HepG2 (cell line): ENCODE data around the gene IMPDH1. TPM values are rescaled to one million over a fixed set of nuclear protein-coding genes. Genes with fewer than 3 reads are reported as not detected.

Source experiments
- AFF4 ChIP-seq: sonication (generic); formaldehyde crosslinking; IDR thresholded peaks from 2 replicates; pipeline ENCODE4 v1.4.0; 2020; ENCODE audit warnings: missing genetic modification reagents
- CREM ChIP-seq, 2 experiments: sonication (generic) in 1 of 2; formaldehyde crosslinking in 1 of 2; IDR thresholded peaks; 2 replicates each; pipeline versions ENCODE4 v1.4.0 to v1.6.1; 2016 to 2020; ENCODE audit warnings: antibody characterized with exemption in 1 of 2, mild to moderate bottlenecking in 1 of 2, missing genetic modification reagents in 1 of 2
- ETS1 ChIP-seq: sonication (generic); formaldehyde crosslinking; IDR thresholded peaks from 2 replicates; pipeline ENCODE4 v1.4.0; 2020; ENCODE audit warnings: missing genetic modification reagents
- FLYWCH1 ChIP-seq: sonication (generic); formaldehyde crosslinking; IDR thresholded peaks from 2 replicates; pipeline ENCODE4 v1.8.1; 2023; ENCODE audit warnings: mild to moderate bottlenecking, missing genetic modification reagents
- KIAA2018 ChIP-seq: sonication (generic); formaldehyde crosslinking; IDR thresholded peaks from 2 replicates; pipeline ENCODE4 v1.5.0; 2020; ENCODE audit warnings: mild to moderate bottlenecking, missing genetic modification reagents, borderline replicate concordance
- KLF12 ChIP-seq: sonication (generic); formaldehyde crosslinking; IDR thresholded peaks from 2 replicates; pipeline ENCODE4 v1.4.0; 2020; ENCODE audit warnings: missing genetic modification reagents, borderline replicate concordance
- NFIB ChIP-seq: sonication (generic); formaldehyde crosslinking; IDR thresholded peaks from 2 replicates; pipeline ENCODE4 v1.9.0; 2021; ENCODE audit warnings: missing genetic modification reagents, mild to moderate bottlenecking, borderline replicate concordance
- NFIC ChIP-seq: IDR thresholded peaks from 2 replicates; pipeline ENCODE4 v1.6.1; 2012; ENCODE audit warnings: mild to moderate bottlenecking, low read length, inconsistent platforms
- NFKBIZ ChIP-seq: IDR thresholded peaks from 2 replicates; pipeline ENCODE4 v1.6.1; 2018; ENCODE audit warnings: missing genetic modification reagents, missing compliant biosample characterization
- RFXANK ChIP-seq: IDR thresholded peaks from 2 replicates; pipeline ENCODE4 v1.6.1; 2016
- STAG1 ChIP-seq: sonication (generic); formaldehyde crosslinking; IDR thresholded peaks from 2 replicates; pipeline ENCODE4 v1.4.0; 2020; ENCODE audit warnings: missing genetic modification reagents
- ZNF10 ChIP-seq: sonication (generic); formaldehyde crosslinking; IDR thresholded peaks from 2 replicates; pipeline ENCODE4 v1.4.0; 2020; ENCODE audit warnings: mild to moderate bottlenecking, low read depth, missing genetic modification reagents, borderline replicate concordance
- ZNF770 ChIP-seq: sonication (generic); formaldehyde crosslinking; IDR thresholded peaks from 2 replicates; pipeline ENCODE4 v1.5.0; 2020; ENCODE audit warnings: mild to moderate bottlenecking, missing genetic modification reagents
- polyA plus RNA-seq, 8 experiments: library from polyadenylated mRNA; depleted of rRNA in 3 of 8; stranded (reverse) in 7 of 8; unstranded in 1 of 8; fragments of >200 nt; fragmentation: Illumina TruSeq in 4 of 8; extraction: Trizol in 4 of 8; gene quantifications; 2 replicates each; pipeline versions ENCODE4 v1.2.1 to v1.2.3, GENCODE V29; 2011 to 2016; ENCODE audit warnings: low read depth in 4 of 8, missing spikeins in 1 of 8, mixed read lengths in 1 of 8; ENCODE audit not compliant: insufficient read depth in 1 of 8
- total RNA-seq, 5 experiments: library from RNA; depleted of rRNA; stranded (reverse); fragments of >200 nt; fragmentation: Illumina TruSeq; extraction: Trizol; gene quantifications; 2 replicates each; pipeline ENCODE4 v1.2.3, GENCODE V29; 2016; ENCODE audit warnings: low read depth in 1 of 5

Gene IMPDH1
- total and polyA plus RNA-seq, 2 of the 13 experiments (the other 11 are each of a cell fraction or from before 2014, with no cell fraction given) = 22.8 to 34.0 TPM

GRCh38 chr7:128409596-128410450 is at the start of gene IMPDH1 (continued):
- TF ChIP-seq NFKBIZ (CRISPR knock-in tag) (no peak), AFF4 (CRISPR knock-in tag) (no peak), ZNF10 (CRISPR knock-in tag) (no peak), ETS1 (CRISPR knock-in tag) (no peak), FLYWCH1 (CRISPR knock-in tag) (no peak), KLF12 (CRISPR knock-in tag) (peak; percentile 83; the same call in 1 of the 2 replicates), KIAA2018 (no peak), NFIC (no peak), RFXANK (CRISPR knock-in tag) (no peak), NFIB (CRISPR knock-in tag) (no peak), STAG1 (CRISPR knock-in tag) (no peak), ZNF770 (peak; percentile 74; the same call in 1 of the 2 replicates), CREM (IDR thresholded peaks at IDR 0.05) (no peak), CREM (CRISPR knock-in tag; IDR thresholded peaks at IDR 0.05) (no peak)
